Hepatocyte (in vitro differentiated cells): ENCODE results near the gene GLUL.

Source experiments
- EZH2phosphoT487 ChIP-seq: fragments of 200-600 bp; sonication (generic); IDR thresholded peaks from one replicate; pipeline ENCODE4 v1.6.1; 2018; ENCODE audit warnings: antibody characterized with exemption, mild to moderate bottlenecking, low read depth, moderate library complexity; ENCODE audit not compliant: unreplicated experiment, severe bottlenecking
- TF ChIP-seq, protein P1 (sequence below): fragments of 200-600 bp; sonication (generic); IDR thresholded peaks from 2 replicates; pipeline ENCODE4 v1.5.1; 2016; ENCODE audit warnings: antibody characterized with exemption, mild to moderate bottlenecking; ENCODE audit not compliant: poor library complexity

DNA sequence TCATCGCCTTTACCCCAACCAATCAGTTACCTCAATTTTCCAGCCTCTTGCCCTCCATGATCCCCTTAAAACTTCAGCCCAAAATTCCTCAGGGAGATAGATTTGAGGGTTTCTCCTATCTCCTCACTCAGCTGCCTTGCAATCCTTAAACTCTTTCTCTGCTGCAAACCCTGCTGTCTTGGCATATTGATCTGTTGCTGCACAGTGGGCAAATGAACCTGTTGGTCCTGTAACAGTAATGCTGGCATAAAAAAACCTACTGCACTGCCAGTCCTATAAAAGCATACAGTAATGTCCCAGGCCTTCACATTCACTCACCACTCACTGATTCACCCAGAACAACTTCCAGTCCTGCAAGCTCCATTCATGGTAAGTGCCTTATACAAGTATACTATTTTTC is 14.0 kb upstream of the GLUL start:
- TF ChIP-seq, protein P1, sequence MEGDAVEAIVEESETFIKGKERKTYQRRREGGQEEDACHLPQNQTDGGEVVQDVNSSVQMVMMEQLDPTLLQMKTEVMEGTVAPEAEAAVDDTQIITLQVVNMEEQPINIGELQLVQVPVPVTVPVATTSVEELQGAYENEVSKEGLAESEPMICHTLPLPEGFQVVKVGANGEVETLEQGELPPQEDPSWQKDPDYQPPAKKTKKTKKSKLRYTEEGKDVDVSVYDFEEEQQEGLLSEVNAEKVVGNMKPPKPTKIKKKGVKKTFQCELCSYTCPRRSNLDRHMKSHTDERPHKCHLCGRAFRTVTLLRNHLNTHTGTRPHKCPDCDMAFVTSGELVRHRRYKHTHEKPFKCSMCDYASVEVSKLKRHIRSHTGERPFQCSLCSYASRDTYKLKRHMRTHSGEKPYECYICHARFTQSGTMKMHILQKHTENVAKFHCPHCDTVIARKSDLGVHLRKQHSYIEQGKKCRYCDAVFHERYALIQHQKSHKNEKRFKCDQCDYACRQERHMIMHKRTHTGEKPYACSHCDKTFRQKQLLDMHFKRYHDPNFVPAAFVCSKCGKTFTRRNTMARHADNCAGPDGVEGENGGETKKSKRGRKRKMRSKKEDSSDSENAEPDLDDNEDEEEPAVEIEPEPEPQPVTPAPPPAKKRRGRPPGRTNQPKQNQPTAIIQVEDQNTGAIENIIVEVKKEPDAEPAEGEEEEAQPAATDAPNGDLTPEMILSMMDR, result no peak
- no peak for TF ChIP-seq EZH2phosphoT487
